Measurements from ENCODE around the gene PKMYT1.
"Not testable (repeated sequence)": the region's sequence is repeated elsewhere in the genome, so short reads cannot be mapped to it uniquely, and the experiment has no call there.

The PKMYT1 gene

DNA sequence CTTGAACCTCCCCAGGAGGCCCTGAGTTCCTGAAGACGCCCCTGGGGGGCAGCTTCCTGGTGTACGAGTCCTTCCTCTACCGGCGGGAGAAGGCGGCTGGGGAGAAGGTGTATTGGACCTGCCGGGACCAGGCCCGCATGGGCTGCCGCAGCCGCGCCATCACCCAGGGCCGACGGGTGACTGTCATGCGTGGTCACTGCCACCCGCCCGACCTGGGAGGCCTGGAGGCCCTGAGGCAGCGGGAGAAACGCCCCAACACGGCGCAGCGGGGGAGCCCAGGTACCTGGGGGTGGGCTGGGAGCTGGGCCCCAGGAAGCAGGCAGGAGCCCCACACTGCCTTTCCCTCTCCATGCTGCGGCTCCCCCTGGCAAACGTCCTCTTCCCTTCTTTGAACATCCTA is 46.5 kb downstream of the PKMYT1 start:
- no peak for DNase-seq (ENCODE audit: low read depth)

DNA sequence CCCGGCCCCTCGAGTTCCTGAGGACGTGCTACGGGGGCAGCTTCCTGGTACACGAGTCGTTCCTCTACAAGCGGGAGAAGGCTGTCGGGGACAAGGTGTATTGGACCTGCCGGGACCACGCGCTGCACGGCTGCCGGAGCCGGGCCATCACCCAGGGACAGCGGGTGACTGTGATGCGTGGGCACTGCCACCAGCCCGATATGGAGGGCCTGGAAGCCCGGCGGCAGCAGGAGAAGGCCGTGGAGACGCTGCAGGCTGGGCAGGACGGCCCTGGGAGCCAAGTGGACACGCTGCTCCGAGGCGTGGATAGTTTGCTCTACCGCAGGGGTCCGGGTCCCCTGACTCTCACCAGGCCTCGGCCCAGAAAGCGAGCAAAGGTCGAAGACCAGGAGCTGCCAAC is 47.1 kb downstream of the PKMYT1 start:
- no peak for DNase-seq (ENCODE audit: low read depth)

GRCh38 chr16:2931231-2931914 is 48.9 kb downstream of the PKMYT1 start:
- DNase-seq (ENCODE audit: low read depth), result not testable (repeated sequence)

- no peak for DNase-seq (ENCODE audit: low read depth)
Observed at GRCh38 chr16:2930236-2930635, 50.0 kb downstream of the PKMYT1 start.

DNA sequence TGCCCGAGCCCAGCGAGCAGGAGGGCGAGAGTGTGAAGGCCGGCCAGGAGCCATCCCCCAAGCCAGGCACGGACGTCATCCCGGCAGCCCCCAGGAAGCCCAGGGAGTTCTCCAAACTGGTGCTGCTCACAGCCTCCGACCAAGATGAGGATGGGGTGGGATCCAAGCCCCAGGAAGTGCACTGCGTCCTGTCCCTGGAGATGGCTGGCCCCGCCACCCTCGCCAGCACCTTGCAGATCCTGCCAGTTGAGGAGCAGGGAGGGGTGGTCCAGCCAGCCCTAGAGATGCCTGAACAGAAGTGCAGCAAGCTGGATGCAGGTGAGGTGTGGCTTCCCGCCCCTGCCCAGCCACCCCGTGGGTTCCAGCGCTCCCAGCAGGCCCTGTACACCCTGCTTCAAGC is 50.6 kb downstream of the PKMYT1 start:
- no peak for DNase-seq (ENCODE audit: low read depth)

GRCh38 chr16:2928796-2929195 is 51.5 kb downstream of the PKMYT1 start:
- DNase-seq (ENCODE audit: low read depth), result no peak

DNA sequence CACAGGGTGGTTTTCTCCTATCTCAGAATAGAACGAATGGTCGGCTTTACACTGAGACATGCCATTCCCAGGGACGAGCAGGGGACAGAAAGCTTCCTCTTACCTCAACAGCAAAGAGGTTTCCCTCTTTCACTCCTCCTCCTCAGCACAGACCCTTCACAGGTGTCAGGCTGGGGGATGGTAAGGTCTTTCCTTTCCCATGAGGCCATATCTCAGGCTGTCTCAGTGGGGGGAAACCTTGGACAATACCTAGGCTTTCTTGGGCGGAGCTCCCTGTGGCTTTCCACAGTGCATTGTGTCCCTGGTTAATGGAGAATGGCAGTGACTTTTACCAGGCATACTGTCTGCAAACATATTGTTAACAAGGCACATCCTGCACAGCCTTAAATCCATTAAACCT is 52.1 kb downstream of the PKMYT1 start:
- not testable (repeated sequence) for DNase-seq (ENCODE audit: low read depth)

DNA sequence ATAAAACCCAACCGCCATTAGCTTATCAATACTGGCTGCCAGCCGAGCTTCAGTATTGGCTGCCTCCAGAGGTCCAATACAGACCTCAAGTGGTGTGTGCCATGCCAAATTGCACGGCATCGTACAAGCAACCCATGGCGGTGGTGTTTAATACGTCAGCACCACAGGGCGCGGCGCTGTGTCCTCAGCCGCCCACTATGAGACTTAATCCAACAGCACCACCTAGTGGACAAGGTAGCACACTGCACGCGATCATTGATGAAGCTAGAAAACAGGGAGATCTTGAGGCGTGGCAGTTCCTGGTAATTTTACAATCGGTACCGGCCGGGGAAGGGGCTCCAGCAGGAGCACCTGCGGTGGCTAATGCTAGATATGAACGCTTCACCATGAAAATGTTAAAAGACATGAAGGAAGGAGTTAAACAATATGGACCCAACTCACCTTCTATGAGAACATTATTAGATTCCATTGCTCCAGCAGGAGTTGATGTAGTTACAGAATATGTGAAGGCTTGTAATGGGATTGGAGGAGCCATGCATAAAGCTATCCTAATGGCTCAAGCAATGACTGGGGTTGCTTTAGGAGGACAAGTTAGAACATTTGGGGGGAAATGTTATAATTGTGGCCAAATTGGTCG is 53.1 kb downstream of the PKMYT1 start:
- DNase-seq (ENCODE audit: low read depth), result peak; percentile 69

DNA sequence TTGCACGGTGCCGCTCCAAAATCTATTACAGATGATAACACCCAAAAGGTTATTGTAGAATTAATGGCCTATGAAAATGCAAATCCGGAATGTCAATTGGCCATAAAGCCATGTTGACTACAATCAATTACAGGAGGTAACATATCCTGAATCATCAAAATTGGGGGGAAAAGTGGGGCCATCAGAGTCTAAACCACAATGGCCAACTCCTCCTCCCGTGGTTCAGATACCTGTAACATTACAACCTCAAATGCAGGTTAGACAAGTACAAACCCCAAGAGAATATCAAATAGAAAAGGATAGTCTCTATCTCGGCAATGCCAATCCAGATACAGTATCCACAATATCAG is 53.6 kb downstream of the PKMYT1 start:
- DNase-seq (ENCODE audit: low read depth), result no peak

DNA sequence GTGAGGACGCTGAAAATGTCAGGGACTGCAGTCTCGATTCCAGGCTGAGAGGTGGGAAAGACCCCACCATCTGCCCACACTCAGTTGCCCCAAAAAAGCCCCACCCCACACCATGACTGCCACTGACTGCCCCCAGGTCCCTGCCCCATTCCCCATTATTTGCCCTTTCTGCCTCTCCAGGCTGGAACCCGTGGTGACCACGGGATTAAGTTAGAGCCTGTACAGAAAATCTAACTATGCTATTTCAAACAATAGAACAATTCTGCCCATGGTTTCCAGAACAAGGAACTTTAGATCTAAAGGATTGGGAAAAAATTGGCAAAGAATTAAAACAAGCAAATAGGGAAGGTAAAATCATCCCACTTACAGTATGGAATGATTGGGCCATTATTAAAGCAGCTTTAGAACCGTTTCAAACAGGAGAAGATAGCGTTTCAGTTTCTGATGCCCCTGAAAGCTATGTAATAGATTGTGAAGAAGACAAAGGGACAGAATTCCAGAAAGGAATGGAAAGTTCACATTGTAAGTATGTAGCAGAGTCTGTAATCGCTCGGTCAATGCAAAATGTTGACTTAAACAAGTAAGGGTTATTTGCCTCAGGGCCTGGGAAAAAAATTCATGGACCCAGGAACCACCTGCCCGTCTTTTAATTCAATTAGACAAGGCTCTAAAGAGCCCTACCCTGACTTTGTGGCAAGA is 54.1 kb downstream of the PKMYT1 start:
- DNase-seq (ENCODE audit: low read depth), result no peak

DNA sequence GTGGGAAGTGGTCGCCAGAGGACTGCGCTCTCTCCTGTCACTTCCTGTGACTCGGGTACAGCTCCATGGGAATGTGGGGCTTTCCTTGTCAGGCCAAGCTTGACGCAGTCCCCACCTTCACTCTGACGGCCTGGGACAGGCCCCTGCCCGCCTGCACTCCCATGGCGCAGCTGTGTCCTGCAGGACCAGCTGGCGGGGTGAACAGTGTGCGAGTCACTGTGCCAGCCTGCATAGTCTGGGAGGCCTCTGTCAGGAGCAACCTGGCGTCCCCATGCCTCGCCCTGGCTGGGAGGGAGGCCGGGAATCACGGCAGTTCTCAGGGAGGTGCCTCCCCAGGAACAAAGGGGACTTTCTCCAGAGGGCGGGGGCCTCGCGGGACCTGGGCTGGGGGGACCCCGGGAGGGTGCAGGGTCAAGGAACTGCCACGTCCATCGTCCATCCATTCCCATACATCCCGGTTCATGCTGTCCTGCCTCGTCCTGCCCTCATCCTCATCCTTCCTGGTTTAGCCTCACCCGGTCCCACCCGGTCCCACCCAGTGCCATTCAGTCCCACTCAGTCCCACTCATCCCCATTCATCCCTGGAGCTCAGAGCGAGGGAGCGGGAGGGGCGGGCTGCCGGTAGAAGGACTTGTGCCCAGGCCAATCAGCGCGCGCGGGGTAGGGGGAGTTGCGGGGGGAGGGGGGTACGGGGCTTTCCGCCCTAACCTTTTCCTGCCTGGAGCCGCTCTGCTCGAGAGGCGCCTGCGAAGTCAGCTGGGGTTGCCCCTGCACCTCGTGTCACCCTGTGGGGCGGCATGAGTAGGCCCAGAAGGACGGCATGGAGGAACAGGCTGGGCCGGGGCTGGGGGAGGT is 55.1 kb downstream of the PKMYT1 start:
- no peak for DNase-seq (ENCODE audit: low read depth)

DNA sequence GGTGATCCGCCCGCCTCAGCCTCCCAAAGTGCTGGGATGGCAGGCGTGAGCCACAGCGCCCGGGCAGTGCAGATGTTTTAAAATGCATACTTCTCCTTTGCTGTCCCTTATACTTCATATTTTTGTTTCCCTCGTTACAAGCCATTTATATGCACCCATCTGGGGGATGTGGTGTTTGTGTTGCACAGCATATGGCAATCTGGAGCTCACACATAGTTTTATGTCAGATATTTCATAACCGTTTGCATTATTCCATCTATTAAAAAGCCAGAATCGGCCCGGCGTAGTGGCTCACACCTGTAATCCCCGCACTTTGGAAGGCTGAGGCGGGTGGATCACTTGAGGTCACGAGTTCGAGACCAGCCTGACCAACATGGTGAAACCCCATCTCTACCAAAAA is 56.8 kb downstream of the PKMYT1 start:
- DNase-seq (ENCODE audit: low read depth), result no peak
